PC-9 (cell line): ENCODE measurements around the gene STARD13.

Experiments used
- EZH2 ChIP-seq: fragments of 200-600 bp; sonication (generic); IDR thresholded peaks from 2 replicates; pipeline ENCODE4 v1.8.0; 2017; ENCODE audit warnings: antibody characterized with exemption, low read depth
- TF ChIP-seq, protein P1 (sequence below): fragments of 200-600 bp; sonication (generic); conservative IDR thresholded peaks from 2 replicates; pipeline ENCODE4 v1.6.1; 2017; ENCODE audit warnings: mixed run types, antibody characterized with exemption, mild to moderate bottlenecking, moderate library complexity

DNA sequence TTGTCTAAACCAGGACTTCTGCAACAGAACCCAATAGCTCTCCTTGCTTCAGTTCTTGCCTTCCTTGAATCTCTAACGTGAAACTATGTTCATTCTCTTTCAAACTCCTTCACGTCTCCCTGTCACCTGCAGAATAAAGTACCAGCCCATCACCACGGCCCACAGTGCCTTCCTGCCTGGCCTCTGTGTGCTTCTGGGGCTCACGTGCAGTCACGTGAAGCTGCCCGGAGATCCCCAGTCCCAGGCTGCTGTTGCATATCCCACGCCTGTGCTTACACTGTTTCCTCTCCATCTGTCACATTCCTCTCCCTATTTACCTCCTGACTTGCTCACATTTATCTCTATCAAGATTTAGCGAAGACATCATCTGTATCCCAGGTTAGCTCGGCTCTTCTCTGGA lies 102.8 kb downstream of the STARD13 start:
- TF ChIP-seq, protein P1, sequence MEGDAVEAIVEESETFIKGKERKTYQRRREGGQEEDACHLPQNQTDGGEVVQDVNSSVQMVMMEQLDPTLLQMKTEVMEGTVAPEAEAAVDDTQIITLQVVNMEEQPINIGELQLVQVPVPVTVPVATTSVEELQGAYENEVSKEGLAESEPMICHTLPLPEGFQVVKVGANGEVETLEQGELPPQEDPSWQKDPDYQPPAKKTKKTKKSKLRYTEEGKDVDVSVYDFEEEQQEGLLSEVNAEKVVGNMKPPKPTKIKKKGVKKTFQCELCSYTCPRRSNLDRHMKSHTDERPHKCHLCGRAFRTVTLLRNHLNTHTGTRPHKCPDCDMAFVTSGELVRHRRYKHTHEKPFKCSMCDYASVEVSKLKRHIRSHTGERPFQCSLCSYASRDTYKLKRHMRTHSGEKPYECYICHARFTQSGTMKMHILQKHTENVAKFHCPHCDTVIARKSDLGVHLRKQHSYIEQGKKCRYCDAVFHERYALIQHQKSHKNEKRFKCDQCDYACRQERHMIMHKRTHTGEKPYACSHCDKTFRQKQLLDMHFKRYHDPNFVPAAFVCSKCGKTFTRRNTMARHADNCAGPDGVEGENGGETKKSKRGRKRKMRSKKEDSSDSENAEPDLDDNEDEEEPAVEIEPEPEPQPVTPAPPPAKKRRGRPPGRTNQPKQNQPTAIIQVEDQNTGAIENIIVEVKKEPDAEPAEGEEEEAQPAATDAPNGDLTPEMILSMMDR = no peak
- no peak for TF ChIP-seq EZH2
